Fibroblast of pulmonary artery (primary cell): ENCODE data around the gene GMFB.

ENCODE experiments used
- DNase-seq: peaks from one replicate; pipeline ENCODE4 v3.0.0-alpha.2; 2010; ENCODE audit warnings: low read depth
- H3K4me3 ChIP-seq: replicated peaks from 2 replicates; pipeline ENCODE4 v1.5.1; 2011; ENCODE audit warnings: low read depth, mild to moderate bottlenecking, control low read depth, low read length, moderate library complexity
- CTCF ChIP-seq: IDR thresholded peaks from 2 replicates; pipeline ENCODE4 v1.5.1; 2011; ENCODE audit warnings: mild to moderate bottlenecking, control low read depth, low read length, inconsistent platforms; ENCODE audit errors: missing control alignments

GMFB gene

GRCh38 chr14:54478636-54479215, 10.1 kb downstream of the GMFB start:
- no peak for DNase-seq
- no peak overlapping the region for H3K4me3 ChIP-seq
- no peak for TF ChIP-seq CTCF

- DNase-seq = no peak
- no peak for TF ChIP-seq CTCF
Measured at GRCh38 chr14:54475911-54476310, 12.9 kb downstream of the GMFB start.

GRCh38 chr14:54475187-54475899, 13.4 kb downstream of the GMFB start:
- DNase-seq = peak; percentile 48
- no peak overlapping the region for H3K4me3 ChIP-seq
- TF ChIP-seq CTCF = no peak

More at GRCh38 chr14:54475911-54476310, 12.9 kb downstream of the GMFB start:
- no peak overlapping the region for H3K4me3 ChIP-seq

- no peak for DNase-seq
- H3K4me3 ChIP-seq = no peak overlapping the region
- TF ChIP-seq CTCF = no peak
Measured at GRCh38 chr14:54474232-54474793, 14.5 kb downstream of the GMFB start.

GRCh38 chr14:54472315-54472714, 16.5 kb downstream of the GMFB start:
- no peak for TF ChIP-seq CTCF
- DNase-seq = no peak
- H3K4me3 ChIP-seq = no peak overlapping the region

- TF ChIP-seq CTCF = no peak
- no peak overlapping the region for H3K4me3 ChIP-seq
- no peak for DNase-seq
Measured at GRCh38 chr14:54471641-54472040, 17.1 kb downstream of the GMFB start.

GRCh38 chr14:54470701-54471100, 18.1 kb downstream of the GMFB start:
- DNase-seq = no peak
- no peak for TF ChIP-seq CTCF
- no peak overlapping the region for H3K4me3 ChIP-seq
